Stomach smooth muscle (tissue), 2 donors: ENCODE measurements around the gene PF4V1.

ENCODE experiments used
- H3K27ac ChIP-seq: one replicate; pipeline ENCODE4 v1.7.0; 2013; ENCODE audit warnings: mild to moderate bottlenecking, low read length, inconsistent platforms
- H3K27me3 ChIP-seq, 2 donors: one replicate each; pipeline ENCODE4 v1.7.0; 2013; ENCODE audit warnings: low read length in 2 of 2; ENCODE audit not compliant: insufficient read depth in 2 of 2, control insufficient read depth in 1 of 2
- H3K36me3 ChIP-seq, 2 donors: one replicate each; pipeline ENCODE4 v1.7.0; 2013; ENCODE audit warnings: low read length in 2 of 2; ENCODE audit not compliant: control insufficient read depth in 2 of 2, insufficient read depth in 2 of 2
- H3K4me1 ChIP-seq: one replicate; pipeline ENCODE4 v1.7.0; 2013; ENCODE audit warnings: low read length; ENCODE audit not compliant: control insufficient read depth, insufficient read depth
- H3K4me3 ChIP-seq, 2 donors: one replicate each; pipeline ENCODE4 v1.7.0; 2013; ENCODE audit warnings: low read length in 2 of 2
- H3K9ac ChIP-seq, 2 donors: one replicate each; pipeline ENCODE4 v1.7.0; 2013; ENCODE audit warnings: low read length in 2 of 2, mild to moderate bottlenecking in 1 of 2
- H3K9me3 ChIP-seq, 2 donors: one replicate each; pipeline ENCODE4 v1.7.0; 2013; ENCODE audit warnings: low read length in 2 of 2; ENCODE audit not compliant: control insufficient read depth in 2 of 2
- donor health status: healthy.
- donor health status: Pancreatic carcinoma.

PF4V1 gene

DNA sequence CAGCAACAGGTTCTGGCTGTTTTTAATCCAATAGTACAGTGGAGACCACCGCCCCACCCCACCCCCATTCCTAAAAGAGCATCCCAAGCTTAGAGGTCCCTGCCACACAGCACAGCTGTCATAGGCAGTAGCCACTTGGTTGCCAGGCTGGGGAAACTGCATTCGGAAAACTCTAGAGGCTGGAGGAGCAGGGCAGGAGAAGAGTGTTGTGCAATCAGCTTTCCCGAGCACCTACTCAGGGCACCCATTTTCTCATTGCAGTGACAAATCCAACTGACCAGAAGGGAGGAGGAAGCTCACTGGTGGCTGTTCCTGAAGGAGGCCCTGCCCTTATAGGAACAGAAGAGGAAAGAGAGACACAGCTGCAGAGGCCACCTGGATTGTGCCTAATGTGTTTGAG lies 17.2 kb downstream of the PF4V1 start:
- no peaks in the 10 kb centered on the region for H3K36me3 ChIP-seq
- peaks cover 14% of the 10 kb centered on the region in 2 donors for H3K27me3 ChIP-seq
- H3K9me3 ChIP-seq = no peaks in the 10 kb centered on the region
- H3K4me1 ChIP-seq = peaks cover 5% of the 10 kb centered on the region
- no peak overlapping the region for H3K9ac ChIP-seq
- no peak overlapping the region for H3K27ac ChIP-seq
- H3K4me3 ChIP-seq = no peak overlapping the region

GRCh38 chr4:73870768-73871167 lies 17.7 kb downstream of the PF4V1 start:
- Histone ChIP-seq H3K27ac (no peak overlapping the region), H3K9ac (no peak overlapping the region), H3K36me3 (no peaks in the 10 kb centered on the region), H3K9me3 (no peaks in the 10 kb centered on the region), H3K4me3 (no peak overlapping the region), H3K27me3 (peaks cover 14% of the 10 kb centered on the region in 2 donors), H3K4me1 (peaks cover 5% of the 10 kb centered on the region)

DNA sequence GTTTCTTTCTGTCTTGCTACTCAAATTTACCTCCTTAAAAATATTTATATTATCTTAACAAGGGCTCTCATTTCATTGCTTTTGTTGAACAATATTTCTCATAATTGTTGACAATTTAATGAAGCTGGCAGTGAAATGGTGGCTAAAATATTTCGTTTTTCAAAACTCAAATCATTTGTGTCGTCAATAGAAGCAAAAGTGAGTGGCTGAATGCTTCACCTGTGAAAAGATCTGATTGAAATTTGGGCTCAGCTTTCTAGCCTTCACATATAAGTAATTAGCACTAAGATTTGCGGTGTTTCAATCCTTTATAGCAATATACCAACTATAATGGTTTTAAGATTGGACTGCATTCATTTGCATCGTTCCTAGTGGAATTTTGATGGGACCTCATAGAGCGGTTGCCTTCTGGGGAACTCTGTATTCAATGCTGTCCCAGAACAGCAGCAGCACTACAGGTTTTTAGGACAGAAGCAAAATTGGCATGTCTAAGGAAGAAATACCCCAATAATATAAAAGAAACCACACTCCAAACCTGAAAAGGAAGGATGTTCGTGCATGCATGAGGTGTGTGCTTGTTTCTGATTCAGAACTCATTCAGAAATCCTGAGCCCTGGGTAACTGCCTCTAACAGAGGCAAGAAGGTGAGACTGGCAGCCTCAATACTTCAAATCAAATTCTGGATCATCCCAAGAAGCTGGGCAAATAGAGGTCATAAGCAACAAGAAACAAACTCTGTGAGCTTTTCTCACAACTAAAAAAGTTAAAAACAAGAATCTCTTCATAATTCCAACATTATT lies 18.6 kb downstream of the PF4V1 start:
- Histone ChIP-seq H3K27ac (no peak overlapping the region), H3K36me3 (no peaks in the 10 kb centered on the region), H3K4me1 (peaks cover 5% of the 10 kb centered on the region), H3K27me3 (peaks cover 14% of the 10 kb centered on the region in 2 donors), H3K4me3 (no peak overlapping the region), H3K9me3 (no peaks in the 10 kb centered on the region), H3K9ac (no peak overlapping the region)

- H3K27ac ChIP-seq = no peak overlapping the region
- H3K27me3 ChIP-seq = peaks cover 14% of the 10 kb centered on the region in 2 donors
- no peak overlapping the region for H3K9ac ChIP-seq
- H3K9me3 ChIP-seq = no peaks in the 10 kb centered on the region
- H3K36me3 ChIP-seq = no peaks in the 10 kb centered on the region
- H3K4me1 ChIP-seq = peaks cover 5% of the 10 kb centered on the region
- H3K4me3 ChIP-seq = no peak overlapping the region
Measured at GRCh38 chr4:73872316-73873108, 19.4 kb downstream of the PF4V1 start.

- H3K27me3 ChIP-seq = peaks cover 5 to 14% of the 10 kb centered on the region in 2 donors
- no peak overlapping the region for H3K4me3 ChIP-seq
- H3K36me3 ChIP-seq = no peaks in the 10 kb centered on the region
- H3K9me3 ChIP-seq = no peaks in the 10 kb centered on the region
- H3K4me1 ChIP-seq = no peaks in the 10 kb centered on the region
- H3K27ac ChIP-seq = no peak overlapping the region
- H3K9ac ChIP-seq = no peak overlapping the region
Measured at GRCh38 chr4:73874386-73874785, 21.3 kb downstream of the PF4V1 start.

- no peaks in the 10 kb centered on the region for H3K9me3 ChIP-seq
- H3K36me3 ChIP-seq = no peaks in the 10 kb centered on the region
- no peak overlapping the region for H3K9ac ChIP-seq
- H3K4me3 ChIP-seq = no peak overlapping the region
- H3K27ac ChIP-seq = no peak overlapping the region
- H3K4me1 ChIP-seq = no peaks in the 10 kb centered on the region
- H3K27me3 ChIP-seq = peaks cover 0 to 6% of the 10 kb centered on the region in 2 donors
Measured at GRCh38 chr4:73875401-73875800, 22.3 kb downstream of the PF4V1 start.

GRCh38 chr4:73883306-73883705 lies 30.2 kb downstream of the PF4V1 start:
- H3K27ac ChIP-seq = no peak overlapping the region
- no peaks in the 10 kb centered on the region for H3K9me3 ChIP-seq
- no peaks in the 10 kb centered on the region for H3K27me3 ChIP-seq
- H3K4me3 ChIP-seq = no peak overlapping the region
- no peaks in the 10 kb centered on the region for H3K4me1 ChIP-seq
- no peaks in the 10 kb centered on the region for H3K36me3 ChIP-seq
- no peak overlapping the region for H3K9ac ChIP-seq

DNA sequence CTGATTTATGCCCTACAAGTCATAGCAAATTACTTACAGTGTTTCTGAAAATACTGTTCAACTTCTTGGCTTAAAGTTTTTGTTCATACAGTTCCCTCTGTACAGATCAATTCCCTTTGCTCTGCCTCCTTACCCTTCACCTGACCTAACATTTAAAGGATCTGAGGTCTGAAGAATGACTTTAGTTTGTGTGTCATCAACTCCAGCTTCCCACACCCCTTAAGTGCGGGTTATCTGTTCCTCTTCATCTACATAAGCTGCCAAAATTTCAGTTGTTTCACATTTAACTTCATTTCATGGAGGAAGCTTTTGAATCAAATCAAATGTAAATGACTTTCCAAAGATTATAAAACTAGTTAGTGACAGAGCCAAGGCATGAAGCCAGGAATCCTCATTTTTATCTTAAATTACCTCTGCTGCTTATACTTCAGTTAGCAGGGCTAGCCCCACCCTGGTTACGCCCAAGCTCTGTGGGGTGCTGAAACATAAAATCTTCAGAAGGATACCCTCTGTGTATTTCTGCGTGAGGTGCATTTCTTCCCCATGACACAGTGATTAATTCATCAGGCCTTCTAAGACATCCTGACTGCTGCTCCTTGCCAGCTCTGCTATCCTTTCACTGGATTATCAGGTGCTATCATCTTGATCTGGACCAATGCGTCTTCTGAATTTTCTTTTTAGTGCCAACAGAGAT lies 32.6 kb downstream of the PF4V1 start:
- no peaks in the 10 kb centered on the region for H3K4me1 ChIP-seq
- H3K36me3 ChIP-seq = no peaks in the 10 kb centered on the region
- no peak overlapping the region for H3K9ac ChIP-seq
- no peaks in the 10 kb centered on the region for H3K27me3 ChIP-seq
- H3K9me3 ChIP-seq = no peaks in the 10 kb centered on the region
- H3K27ac ChIP-seq = no peak overlapping the region
- H3K4me3 ChIP-seq = no peak overlapping the region

DNA sequence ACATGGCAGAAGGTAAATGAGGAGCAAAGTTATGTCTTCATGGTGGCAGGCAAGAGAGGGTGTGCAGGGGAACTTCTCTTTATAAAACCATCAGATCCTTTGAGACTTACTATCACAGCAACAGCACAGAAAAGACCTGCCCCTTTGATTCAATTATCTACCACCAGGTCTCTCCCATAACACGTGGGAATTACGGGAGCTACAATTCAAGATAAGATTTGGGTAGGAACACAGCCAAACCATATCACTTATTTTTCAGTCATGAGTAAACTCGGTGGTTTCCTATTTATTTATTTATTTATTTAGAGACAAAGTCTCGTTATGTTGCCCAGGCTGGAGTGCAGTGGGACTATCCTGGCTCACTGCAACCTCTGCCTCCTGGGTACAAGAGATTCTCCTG lies 38.2 kb downstream of the PF4V1 start:
- no peaks in the 10 kb centered on the region for H3K9me3 ChIP-seq
- H3K4me3 ChIP-seq = no peak overlapping the region
- H3K9ac ChIP-seq = no peak overlapping the region
- no peaks in the 10 kb centered on the region for H3K36me3 ChIP-seq
- no peaks in the 10 kb centered on the region for H3K27me3 ChIP-seq
- H3K4me1 ChIP-seq = no peaks in the 10 kb centered on the region
- H3K27ac ChIP-seq = no peak overlapping the region

DNA sequence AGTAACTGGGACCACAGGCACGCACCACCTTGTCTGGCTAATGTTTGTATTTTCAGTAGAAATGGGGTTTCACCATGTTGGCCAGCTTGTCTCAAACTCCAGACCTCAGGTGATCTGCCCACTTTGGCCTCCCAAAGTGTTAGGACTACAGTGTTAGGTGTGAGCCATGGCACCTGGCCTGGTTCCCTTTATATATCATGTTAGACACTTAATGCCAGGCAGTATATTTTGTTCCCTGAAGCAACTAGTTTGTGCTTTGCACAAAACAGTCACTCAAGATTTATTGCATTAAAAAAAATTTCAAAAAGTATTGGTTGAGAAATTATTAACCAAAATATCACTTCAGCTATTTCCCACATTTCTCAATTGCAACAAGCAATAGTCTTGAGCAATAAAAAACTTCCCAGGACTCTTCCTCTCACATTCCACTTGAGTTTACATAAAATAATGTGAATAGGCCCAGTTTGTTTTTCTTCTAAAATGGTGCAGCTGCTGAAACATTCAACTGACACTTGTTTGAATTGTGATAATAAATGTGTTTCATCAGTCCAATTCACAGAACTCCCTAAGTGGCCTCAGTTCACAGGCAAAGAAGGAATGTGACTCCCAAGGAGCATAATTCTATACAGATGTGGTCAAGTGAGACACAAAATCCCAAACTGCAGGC lies 38.8 kb downstream of the PF4V1 start:
- Histone ChIP-seq H3K36me3 (no peaks in the 10 kb centered on the region), H3K9ac (no peak overlapping the region), H3K4me3 (no peak overlapping the region), H3K9me3 (no peaks in the 10 kb centered on the region), H3K27me3 (no peaks in the 10 kb centered on the region), H3K4me1 (no peaks in the 10 kb centered on the region), H3K27ac (no peak overlapping the region)
